NCI-H1930 (cell line): ENCODE measurements around the gene ERF.

Source experiments
- DNase-seq, 2 experiments: peaks; one replicate each; lab custom pipeline; 2025; lab: John Stamatoyannopoulos, UW

ERF gene

DNA sequence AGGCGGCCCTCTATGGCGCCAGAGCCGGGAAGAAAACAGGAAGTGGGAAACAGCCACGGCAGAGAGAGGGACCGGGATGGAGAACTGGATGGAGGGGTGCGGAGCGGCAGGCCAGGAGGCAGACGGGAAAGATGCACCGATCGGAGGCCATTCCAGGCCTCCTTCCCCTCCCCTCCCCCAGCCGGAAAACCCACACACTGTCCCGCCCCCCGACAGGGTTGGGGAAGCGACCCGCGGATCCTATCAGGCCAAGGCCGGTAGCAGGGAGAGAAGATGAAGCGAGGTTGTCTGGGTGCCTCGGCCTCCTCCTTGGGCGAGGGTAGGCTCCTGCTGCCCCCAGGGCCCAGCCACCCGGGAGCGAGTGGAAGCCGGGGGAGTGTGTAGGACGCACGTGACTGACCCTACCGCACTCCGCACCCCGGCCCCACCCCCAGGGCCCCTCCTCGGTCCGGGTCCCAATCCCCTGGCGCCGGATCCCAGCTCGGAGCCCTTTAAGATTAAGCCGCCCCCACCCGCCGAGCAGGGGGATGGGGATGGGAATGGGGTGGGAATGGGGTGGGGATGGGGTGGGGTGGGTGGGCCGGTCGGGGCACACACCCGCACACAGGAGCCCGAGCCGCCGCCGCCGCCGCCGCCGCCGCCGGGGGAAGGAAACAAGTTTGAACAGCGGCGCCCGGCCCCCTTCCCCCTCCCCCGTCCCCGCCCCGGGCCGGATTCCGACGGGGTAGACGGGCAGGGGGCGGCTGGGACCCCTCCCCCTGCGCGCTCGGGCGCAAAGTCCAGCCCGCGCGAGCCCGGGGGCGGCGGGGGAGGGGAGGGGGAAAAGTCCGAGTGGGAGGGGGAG, 1.5 kb downstream of the ERF start:
- peak in 1 of 2 experiments; percentile 28 for DNase-seq

DNA sequence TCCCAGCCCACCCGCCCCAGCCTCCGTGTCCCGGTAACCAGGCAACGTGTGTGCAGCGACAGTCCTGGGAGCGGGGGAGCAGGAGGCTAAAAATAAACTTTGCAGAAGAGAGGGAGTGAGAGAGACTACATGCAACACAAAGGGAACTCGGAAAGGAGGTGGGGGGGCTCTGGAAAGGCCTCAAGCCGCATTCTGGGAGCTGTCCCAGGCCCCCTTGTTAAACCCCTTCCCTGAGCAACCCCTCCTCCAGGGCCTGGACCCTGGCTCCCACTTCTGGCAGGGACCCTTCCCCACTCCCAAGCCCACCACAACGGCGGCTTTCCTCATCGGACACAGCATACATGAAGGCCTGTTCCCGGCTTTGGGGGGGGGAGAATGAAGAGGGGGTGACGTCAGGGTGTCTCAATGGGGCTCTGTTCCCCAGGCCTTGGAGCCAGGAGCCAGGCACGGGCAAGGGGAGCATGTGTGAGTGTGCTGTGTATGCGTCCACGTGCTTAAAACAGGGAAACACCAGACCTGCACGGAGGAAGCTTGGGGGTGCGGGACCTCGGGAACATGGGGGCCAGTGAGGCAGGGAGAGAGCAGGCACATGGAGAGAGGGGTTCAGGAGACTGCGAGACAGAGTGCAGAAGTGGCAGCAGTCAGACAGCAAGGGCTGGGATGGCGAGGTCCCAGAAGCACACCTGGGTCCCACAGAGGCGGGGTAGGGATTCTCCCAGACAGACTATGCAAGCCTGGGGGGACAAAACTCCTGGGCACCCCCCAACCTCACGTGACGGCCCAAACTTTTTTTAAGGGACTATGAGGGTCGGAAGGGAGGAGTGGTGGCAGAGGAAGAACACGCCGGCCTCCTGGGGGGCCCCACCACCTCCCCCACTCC, 2.3 kb downstream of the ERF start:
- DNase-seq, result no peak

DNA sequence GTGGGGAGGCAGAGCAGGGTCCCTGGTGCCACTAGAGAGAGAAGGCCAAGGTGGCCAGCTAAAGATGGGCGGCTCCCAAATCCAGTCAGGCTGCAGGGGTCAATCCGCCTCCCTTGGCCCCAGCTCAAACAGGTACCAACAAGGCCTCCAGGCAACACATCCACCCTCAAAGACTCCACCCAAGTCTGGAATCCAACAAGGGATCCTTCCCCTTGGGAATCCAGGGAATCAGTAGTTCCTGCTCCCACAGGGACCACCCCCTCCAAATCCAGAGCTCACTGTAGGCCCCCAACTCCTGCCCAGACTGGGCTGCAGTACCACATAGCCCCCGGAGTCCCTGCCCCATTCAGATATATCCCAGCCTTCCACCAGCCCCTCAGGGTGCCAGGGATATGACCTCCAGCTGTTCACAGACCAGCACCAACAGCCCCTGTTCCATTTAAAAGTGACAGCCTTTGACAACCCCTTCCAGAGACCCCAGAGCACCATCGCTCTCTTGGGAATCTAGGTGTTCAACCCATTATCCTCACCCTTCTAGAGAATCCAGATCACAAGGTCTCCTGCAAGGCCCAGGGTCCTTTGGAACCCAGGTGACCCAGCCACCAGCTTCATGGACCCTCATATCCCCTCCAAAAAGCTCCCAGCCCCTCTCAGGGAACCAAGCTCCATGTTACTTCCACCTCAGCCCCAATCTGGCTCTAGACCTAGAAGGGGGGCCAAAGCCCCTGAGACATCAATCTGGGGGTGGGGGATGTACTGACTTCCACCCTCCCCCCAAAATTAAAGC, 3.2 kb downstream of the ERF start:
- DNase-seq, result no peak

DNA sequence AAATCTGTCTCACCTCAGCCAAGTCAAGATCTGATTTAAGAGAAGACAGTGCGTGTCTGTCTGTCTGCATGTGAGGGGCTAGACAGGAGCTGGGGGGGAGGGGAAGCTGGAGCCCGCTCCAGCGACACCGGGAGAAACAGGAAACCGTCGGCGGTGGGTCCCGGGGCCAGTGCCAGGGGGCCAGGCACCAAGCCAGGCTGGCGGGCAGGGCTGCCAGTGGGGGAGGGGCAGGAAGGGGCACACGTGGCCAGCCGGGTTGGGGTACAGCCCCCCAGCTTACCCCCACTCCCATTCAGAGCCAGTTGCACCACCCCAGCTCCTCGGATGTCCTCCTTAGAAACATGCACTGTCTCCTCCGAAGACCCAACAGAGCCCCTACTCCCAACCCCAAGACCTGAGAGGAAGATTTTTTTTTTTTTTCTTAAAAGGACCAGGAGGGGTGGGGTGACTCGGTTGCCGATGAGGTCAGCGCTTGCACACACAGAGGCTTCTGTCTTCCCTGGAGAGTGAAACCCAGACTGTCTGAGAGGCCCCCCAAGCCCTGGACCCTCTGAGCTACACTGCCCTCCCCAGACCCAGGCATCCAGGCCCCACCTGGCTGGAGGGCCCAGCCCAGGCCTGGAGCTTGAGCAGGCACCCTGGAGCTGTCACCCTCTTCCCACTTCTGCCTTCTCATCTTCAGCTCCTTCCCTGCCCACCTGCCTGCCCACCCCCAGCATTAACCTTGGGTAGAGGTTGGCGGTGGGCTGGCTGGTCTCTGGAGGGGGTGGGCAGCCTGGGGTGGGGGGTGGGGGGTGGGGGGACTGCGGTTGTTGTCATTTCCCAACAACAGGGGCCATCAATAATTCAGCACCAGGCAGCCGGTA, 4.0 kb downstream of the ERF start:
- no peak for DNase-seq

DNA sequence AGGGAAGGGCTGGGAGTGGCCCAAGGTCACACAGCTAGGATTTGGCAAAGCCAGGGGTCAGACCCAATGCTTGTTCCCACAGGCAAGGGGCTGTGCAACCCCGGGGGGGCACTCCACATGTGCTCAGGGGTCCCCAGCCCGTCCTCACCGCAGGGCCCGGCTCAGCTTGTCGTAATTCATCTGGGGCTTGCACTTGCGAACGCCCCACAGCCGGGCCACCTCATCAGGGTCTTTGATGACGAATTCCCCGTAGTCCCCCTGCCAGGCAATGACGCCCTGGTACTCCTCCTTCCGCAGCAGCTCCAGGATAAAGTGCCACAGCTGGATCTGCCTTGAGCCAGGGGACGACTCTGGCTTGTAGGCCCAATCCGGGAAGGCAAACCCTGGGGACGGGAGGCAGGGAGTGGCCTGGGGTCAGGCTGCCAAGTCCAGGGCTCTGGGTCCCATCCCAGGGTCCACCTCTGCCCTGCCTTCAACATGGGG, 4.7 kb downstream of the ERF start:
- no peak for DNase-seq

DNA sequence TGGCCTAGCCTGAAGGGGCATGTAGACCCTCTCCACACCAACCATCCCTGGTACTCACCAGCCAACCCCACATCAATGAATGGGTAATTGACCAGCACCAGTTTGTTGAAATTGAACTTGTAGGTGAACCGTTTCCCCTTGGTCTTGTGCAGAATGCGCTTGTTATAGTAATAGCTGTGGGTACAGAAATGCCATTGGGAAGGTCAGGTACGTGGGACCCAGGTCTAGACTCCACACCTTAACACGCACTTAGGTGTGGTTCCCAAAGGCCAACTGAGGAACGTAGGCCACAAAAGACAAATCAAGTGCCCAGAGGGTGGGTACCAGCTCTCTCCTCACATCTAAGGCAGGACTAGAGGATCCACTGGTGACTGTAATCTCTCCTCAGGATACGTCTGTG, 5.2 kb downstream of the ERF start:
- no peak for DNase-seq

DNA sequence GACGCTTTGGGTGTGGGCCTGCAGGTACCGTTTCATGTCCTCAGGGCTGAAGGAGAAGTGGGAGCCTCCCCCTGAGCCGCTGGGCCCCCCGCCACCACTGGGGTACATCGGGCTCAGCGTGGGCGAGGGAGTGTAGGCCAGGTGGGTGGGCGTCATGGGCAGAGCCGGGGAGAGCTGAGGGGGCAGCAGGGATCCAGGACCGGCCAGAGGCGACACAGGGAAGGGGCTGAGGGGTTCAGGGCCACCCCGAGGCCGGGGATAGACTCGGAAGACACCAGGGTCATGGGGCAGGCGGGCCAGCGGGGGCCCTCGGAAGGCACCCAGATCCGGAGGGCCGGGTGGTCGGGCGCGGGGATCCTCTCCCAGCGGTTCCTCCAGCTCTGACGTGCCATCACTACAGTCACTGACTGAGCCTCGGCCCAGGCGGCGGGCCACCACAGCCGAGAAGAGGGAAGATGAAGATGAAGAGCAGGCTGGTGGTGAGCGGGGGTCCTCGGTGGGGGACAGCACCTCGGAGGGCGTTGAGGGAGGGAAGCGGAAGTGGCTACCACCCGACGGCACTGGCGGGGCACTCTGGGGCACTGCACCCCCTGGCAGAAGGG, 5.7 kb downstream of the ERF start:
- DNase-seq, result no peak

DNA sequence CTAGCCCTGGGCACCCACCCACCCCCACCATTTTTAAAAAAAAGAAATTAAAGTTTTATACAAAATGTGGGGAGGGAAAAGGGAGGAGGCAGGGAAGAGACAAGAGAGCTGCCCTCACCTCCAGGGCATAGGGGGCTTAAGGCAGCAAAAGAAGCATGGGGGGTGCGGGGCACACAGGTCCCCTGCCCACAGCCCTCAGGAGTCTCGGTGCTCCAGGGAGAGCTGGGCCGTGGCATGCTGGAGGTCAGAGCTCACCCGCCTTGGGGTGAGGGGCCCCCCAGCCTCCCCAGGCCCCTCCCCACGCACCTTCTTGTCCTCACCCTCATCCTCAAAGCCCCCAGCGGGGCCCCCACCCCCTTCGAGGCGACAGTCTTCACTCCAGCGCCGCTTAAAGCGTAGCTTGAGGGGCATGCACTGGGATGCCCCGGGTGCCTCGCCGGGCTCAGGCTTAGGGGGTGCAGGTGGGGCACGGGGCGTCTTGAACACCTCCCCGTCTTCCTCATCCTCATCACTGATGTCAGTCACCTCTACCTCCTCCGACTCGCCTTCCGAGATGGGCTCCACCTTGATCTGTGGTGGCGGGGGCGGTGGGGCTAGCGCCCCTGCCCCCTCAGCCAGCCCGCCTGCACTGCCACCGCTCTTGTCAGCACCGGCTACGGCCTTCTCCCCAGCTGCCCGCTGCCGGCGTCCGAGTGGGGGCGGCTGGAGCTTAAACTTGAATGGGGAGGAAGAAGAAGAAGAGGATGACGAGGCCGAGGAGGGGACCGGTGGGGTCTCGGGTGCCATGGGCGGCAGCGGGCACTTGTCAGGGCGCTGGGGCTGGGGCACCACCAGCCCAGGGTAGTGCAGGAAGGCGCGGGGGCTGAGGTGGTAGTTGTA, 6.4 kb downstream of the ERF start:
- DNase-seq, result no peak

DNA sequence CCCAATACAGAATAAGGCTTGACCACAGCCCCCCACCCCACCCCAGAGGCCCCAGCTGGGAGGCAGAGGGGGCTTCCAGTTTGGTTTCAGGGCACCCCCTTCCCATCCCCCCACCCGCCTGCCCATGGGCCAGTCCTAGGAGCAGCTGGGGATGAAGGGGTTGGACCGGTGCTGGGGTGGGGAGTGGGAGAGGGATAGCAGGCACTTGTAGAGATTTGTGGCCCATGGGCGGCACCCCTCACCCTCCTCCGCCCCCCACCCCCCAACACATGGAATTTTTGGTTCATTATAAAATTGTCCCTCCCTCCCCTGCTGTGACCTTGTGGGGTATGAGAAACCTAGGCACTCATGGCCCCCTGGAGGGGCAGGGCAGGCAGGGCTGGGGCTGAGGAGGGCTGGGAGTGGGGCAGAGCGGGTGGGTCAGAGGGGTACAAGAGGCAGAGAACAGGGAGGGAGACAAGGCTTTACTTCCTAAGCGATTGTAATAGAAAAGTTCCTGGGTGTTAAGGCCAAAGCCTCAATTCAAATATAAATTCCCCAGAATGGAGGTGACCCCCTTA, 7.2 kb downstream of the ERF start:
- no peak for DNase-seq

DNA sequence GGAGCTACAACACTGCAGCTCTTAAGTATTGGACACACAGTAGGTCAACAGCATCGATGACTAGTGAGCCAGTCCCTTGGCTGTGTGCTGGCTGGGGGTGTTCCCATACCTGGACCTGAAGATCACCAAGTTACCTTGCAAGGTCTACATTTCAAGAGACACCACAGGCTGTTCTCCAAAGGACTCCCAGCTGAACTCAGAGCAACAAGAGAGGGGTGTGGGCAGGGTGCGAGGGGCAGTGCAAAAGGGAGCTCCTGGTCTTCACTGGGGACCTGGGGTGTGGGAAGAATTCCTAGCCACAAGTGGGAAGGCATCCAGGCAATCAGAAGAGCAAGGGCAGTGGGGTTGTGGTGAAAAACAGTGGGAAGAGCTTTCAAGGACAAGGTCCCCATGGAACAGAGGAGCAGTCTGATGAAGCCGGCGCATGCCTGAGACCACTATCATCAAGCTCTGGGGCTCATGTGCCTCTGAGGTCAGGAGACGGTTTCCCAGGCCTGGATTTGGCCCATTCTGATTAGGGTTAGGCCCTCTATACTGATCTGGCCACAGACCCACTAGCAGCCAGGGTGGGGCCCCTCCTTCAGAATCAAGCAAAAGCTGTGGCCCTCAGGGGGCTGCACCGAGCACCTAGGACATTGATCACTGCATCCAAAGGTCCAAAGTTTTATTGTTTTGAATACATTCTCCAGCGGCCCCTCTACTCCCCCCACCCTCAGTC, 7.8 kb downstream of the ERF start:
- no peak for DNase-seq

DNA sequence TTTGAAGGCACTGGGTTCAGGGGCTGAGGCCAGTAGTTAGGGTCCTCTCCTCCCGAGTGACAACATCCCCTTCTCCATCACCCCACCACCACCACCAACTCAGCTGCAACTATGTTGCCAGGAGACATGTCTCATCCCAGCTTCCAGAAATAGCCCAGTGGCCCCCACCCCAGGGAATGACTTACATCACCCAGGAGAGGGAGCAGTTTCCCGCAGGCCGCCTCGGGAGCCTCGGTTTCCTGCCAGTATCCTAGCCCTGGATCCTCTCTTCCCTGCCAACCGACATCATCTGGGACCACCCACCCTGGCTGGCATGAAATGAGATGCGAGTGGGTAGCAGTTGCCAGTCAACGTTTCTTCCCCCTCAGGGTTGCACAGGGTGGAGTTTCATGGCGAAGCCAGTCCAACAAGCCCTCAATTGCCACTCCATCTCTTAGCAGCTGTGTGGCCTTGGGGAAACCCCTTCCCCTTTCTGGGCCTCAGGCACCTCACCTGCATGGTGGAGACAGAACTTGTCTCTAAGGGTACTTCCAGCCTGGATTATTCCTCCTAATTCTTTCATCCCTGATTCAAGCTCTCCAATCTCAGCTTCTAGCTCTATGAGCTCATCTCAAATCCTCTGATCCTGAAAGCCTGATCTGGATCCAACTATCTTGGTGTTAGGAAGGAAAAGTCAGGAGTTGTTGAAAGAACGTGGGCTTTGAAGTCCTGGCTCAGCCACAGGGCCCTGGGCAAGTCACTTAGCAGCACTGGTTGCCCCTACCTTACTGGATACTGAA, 8.6 kb downstream of the ERF start:
- DNase-seq, result peak; percentile 29 to 45

DNA sequence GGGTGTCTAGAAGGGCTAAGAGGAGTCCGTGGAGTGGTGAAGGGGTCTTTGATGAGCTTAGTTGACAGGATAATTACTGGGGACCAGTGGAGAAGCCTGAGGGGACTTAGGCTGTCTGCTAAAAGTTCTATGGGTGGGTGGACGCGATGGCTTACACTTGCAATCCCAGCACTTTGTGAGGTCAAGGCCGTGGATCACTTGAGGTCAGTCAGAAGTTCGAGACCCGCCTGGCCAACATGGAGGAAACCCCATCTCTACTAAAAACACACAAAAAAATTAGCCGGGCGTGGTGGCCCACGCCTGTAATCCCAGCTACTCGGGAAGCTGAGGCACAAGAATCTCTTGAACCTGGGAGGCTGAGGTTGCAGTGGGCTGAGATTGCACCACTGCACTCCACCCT, 9.7 kb downstream of the ERF start:
- DNase-seq, result no peak

DNA sequence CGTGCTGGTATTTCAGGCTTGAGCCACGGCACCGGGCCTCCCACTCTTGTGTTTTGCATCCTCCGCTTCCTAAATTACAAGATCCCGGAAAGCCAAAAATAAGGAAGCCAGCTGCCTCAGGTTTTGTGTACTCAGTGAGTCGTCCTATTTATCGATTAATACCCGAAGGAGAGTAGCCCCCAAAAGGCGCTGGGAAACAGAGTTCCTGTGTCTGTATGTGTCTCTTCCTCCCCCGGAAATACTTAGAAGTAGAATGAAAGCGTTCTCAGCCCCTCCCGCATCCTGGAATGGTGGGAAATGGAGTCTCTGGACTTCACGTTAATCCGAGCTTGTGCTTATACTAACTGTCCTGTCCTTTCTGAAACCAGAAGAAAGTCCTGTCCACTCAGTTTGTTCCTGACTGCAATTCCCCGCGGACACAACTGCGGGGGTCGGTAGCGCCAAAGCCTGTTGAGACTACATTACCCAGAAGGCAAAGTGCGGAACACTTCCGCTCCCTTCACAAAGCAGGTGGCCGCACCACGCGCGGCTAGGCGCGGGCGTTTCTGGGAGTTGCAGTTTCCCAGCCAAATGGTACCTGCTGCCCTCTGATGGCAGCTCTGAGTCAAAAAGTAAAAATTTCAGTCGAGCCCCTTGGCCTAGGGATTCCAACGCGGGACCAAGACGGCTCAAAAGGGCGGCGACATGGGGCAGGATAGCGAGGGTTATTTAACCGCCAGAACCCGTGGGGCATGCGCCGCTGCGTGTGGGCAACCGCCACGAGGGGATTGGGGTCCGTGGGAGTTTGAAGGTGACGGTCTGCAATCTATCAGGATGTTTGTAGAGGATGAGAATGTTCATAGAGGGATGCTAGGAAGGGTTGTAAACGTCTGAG, 10.3 kb downstream of the ERF start:
- DNase-seq, result peak; percentile 95

DNA sequence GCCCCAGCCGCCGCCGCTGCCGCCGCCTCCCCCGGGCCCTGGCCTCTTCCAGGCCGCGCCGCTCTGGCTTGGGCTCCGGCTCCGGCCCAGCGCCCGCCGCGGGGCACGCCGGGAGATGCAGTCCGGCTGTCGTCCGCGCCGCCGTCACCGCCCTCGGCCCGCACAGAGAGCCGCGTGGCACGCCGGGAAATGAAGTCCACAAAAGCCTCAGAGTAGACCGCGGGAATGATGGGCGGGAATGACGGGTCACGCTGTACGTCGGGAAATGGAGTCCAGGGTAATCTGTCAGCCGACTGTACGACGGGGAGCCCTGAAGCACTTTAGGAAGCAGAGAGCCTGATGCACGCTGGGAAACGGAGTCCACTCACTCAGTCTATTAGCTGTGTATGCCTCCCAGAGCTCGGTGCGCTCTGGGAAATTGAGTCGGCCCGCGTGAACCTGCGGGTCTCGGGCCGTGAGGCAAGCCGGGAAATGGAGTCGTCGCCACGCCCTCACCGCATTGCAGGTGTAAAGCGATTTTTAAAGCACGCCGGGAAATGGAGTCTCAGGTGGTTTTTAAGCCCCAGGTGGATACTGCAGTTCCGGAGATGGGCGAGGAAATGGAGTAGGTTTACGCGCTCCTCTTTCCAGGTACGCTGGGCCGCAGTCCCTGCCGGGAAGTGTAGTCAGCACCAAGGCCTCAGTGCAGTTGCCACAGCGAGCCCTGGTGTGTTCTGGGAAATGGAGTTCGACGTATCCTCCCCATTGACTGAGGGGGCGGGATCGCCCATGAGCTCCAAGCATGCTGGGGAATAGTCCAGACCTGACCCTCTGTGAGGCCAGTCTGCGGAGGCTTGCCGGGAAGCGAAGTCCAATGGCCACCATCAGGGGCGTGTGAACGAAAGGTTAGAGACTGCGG, 12.2 kb downstream of the ERF start, which contains the start of gene GSK3A:
GSK3A (minus strand) TSS at position 91 of the 898 bp plus-strand sequence. CDS start 137 bp downstream, outside the sequence.
- DNase-seq, result peak; percentile 100

DNA sequence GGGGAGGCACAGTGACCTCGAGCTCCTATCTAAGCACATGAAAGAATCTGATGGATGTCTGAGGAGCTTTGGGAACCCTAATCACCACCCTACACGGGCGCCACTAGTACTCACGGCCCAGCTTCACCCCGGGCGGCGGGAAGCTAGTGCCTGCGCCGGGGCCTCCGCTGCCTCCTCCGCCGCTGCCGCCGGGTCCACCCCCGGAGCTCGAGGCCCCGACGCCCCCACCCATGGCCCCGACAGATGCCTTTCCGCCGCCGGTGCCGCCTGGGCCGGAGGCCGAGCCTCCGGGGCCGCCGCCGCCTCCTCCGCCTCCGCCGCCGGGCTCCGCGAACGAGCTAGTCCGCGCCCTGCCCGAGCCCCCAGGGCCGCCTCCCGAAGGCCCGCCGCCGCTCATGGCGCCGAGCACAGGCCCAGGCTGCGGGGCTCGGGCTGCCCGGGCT, 12.8 kb downstream of the ERF start:
- DNase-seq, result no peak

DNA sequence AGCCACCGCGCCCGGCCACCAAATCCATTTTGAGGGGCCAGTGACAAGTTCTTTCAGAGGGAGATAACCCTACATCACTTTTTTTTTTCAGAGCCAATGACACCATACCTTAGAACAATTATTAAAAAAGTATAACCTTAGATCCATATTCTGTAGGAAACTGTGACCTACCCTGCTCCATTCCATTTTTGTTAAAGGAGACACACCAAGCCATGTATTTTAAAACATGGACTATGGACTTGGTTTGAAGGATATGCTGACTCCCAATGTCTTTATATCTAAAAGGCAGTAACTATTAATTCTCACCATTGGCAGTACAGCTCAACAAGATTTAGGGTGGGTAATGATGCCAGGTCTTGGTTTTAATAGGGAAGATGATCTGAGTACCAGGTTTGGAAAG, 13.6 kb downstream of the ERF start:
- no peak for DNase-seq
